Fibroblast of upper back skin (primary cell): Measurements from ENCODE around the gene GPR119.
"Not testable (repeated sequence)": the region's sequence is repeated elsewhere in the genome, so short reads cannot be mapped to it uniquely, and the experiment has no call there.

Experiments used
- DNase-seq: peaks from one replicate; pipeline ENCODE4 v3.0.0-alpha.2; 2013

Gene GPR119

GRCh38 chrX:130385520-130385919 is at the start of gene GPR119:
GPR119 (minus strand) TSS chrX:130385674; CDS start chrX:130385447, 227 bp downstream.
- no peak for DNase-seq

DNA sequence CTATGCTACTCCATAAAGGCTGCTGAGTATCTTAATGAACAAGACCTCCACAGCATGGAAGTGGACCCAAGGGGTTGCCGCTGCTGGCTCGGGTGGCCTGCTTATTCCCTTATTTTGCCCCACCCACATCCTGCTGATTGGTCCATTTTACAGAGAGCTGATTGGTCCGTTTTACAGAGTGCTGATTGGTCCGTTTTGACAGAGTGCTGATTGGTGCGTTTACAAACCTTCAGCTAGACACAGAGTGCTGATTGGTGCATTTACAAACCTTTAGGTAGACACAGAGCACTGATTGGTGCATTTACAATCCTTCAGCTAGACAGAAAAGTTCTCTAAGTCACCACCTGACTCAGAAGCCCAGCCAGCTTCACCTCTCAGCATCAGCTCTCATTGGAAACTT is 43.8 kb upstream of the GPR119 start:
- not testable (repeated sequence) for DNase-seq

- no peak for DNase-seq
Measured at GRCh38 chrX:130426531-130426930, 41.1 kb upstream of the GPR119 start.

GRCh38 chrX:130419263-130419662 is 33.8 kb upstream of the GPR119 start:
- DNase-seq, result no peak

GRCh38 chrX:130418740-130419139 is 33.3 kb upstream of the GPR119 start:
- no peak for DNase-seq

- no peak for DNase-seq
Measured at GRCh38 chrX:130418066-130418465, 32.6 kb upstream of the GPR119 start.

GRCh38 chrX:130416785-130417184 is 31.3 kb upstream of the GPR119 start:
- no peak for DNase-seq

DNA sequence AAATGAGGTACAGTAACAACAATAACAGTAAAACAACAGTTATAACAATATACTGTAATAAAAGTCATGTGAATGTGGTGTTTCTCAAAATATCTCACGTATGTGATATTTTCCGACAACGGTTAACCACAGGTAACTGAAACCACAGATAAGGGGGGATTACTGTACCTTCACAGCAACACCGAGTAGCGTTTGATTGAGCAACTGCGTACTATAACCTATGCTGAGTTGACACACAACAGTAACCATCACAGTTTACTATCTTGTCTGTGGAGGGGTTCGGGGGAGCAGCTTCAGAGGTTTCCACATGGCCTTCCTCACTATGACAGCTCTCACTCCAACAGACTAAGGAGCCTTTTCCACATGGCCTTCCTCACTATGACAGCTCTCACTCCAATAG is 29.7 kb upstream of the GPR119 start:
- no peak for DNase-seq

- DNase-seq, result no peak
Measured at GRCh38 chrX:130414800-130415199, 29.3 kb upstream of the GPR119 start.

DNA sequence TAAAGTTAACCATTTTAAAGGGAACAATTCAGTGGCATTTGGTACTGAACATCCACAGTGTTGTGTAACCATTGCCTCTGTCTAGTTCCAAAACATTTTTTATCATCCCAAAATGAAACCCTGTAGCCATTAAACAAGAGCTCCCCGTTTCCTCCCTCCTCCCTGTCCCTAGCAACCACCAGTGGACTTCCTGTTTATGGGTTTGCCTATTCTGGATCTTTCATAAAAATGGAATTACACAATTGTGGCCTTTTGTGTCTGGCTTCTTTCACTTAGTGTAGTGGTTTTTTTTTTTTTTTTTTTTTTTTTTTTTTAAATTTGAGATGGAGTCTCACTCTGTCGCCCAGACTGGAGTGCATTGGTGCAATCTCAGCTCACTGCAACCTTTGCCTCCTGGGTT is 27.9 kb upstream of the GPR119 start:
- no peak for DNase-seq

- DNase-seq, result no peak
Measured at GRCh38 chrX:130402208-130402684, 16.8 kb upstream of the GPR119 start.

- peak; percentile 71 for DNase-seq
Measured at GRCh38 chrX:130401415-130402207, 16.1 kb upstream of the GPR119 start, which contains the start of gene RBMX2. RBMX2 (plus strand) TSS chrX:130401987; CDS start chrX:130402033, 46 bp downstream.

GRCh38 chrX:130395341-130395740 is 9.9 kb upstream of the GPR119 start:
- DNase-seq, result no peak

DNA sequence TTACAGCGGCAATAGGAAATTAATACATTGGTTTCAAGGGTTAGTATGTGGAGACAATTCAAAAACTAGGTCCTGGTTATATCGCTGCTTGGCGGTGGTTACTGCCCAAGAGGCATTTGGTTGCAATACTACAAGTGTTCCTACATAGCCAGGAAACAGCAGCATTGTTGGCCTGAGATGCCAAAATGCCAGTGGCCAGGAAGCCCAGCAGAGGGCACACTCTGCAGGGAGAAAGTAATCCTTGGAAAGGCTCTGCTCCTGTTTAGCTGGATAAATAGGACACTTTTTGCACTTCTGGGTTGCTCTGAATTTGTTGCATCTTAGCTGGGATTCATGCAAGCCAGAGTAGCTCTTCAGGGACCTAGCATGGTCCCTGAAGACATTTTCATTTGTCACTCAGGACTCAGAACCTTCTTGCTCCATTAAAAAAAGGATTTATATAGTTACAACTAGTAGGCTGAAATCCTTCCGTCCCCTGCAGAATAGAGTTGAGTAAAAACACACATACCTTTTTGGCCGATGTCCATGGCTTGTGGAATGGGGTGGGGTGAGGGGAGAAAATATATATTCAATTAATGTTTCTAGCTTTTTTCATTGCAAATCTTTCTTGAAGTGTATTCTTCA is 8.1 kb upstream of the GPR119 start:
- DNase-seq, result peak; percentile 47

DNA sequence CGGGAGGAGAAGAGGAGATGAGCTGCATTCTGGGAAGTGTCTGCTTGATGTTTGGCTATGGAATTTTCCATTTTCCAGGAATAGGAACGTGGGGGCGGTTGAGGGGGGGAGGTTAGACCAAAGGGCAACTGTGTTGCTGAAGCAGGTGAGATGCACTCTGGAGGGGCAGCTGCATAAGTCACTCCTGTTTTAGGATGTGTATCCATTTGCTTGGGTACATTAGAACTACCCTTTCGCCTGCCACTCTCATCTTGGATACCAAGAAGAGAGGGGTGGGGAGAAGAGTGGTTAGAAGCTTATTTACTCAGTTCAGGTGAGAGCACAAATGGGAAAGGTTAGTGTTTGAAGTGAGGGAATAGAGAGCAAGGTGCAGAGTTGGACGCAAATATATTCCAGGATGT is 934 bp upstream of the GPR119 start:
- DNase-seq, result no peak

- DNase-seq, result no peak
Measured at GRCh38 chrX:130378024-130378669, 7.3 kb downstream of the GPR119 start.

DNA sequence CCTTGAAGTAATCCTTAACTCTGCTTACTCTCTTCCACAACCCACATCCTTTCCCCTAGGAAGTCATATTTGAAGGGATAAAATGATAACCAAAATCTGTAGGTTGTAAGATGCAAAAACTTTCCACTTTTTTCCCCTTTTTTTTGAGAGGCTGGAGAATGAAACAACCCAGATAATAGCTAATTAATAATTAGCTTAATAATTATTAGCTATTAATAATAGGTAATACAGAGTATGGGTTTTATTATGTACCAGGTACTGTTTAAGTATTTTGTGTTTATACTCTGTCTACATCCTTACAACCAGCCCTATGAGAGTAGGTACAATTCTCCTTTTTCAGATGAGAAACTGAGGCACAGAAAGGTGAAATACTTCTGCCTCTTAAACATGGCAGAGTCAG is 9.4 kb downstream of the GPR119 start:
- DNase-seq, result no peak

DNA sequence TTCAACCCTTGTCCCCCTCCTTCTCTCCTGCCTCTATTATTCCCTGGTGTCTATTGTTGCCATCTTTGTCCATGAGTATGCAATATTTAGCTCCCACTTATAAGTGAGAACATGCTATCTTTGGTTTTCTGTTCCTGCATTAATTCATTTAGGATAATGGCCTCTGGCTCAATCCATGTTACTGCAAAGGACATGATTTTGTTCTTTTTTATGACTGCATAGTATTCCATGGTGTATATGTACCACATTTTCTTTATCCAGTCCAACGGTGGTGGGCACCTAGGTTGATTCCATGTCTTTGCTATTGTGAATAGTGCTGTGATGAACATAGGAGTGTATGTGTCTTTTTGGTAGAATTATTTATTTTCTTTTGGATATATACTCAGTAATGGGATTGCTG is 33.4 kb downstream of the GPR119 start:
- DNase-seq, result not testable (repeated sequence)

DNA sequence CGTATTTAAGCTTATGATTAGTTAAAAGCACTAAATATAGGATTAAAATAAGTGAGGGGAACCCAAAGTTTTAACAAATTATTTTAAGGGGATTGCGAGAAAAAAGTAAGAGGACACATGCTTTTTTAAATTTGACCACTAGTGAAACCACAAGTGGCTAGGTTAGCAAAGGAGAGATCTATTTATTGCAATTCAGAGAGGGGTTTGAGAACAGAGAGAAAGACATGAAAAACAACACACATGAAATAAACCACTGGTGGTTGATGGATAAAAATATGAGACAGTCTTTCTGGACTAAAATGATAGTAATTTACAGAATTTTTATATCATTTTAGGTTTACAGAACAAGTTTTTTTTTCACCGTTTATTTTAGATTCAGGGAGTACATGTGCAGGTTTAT is 33.9 kb downstream of the GPR119 start:
- DNase-seq, result no peak

GRCh38 chrX:130347321-130347720 is 38.2 kb downstream of the GPR119 start:
- DNase-seq, result peak; percentile 74

- DNase-seq, result peak; percentile 11
Measured at GRCh38 chrX:130343411-130343810, 42.1 kb downstream of the GPR119 start.

DNA sequence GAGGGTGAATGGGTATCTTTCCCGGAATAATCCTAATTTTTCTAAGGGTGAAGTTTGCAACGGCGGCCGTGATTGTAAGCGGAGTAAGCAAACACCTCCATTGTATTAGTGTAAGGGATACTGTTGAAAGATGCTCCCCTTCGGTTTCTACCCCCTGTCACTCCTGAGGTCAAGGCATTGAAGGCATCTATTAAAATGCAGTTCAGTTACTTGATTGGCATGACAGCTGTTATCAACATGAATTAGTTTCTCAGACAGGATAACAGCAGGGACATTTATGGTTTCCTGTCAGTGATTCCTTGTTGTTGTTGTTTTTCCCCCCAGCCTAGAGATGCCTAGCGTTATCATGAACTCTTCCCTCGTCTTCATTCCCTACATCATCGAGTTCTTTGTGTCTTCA is 45.2 kb downstream of the GPR119 start:
- DNase-seq, result no peak

DNA sequence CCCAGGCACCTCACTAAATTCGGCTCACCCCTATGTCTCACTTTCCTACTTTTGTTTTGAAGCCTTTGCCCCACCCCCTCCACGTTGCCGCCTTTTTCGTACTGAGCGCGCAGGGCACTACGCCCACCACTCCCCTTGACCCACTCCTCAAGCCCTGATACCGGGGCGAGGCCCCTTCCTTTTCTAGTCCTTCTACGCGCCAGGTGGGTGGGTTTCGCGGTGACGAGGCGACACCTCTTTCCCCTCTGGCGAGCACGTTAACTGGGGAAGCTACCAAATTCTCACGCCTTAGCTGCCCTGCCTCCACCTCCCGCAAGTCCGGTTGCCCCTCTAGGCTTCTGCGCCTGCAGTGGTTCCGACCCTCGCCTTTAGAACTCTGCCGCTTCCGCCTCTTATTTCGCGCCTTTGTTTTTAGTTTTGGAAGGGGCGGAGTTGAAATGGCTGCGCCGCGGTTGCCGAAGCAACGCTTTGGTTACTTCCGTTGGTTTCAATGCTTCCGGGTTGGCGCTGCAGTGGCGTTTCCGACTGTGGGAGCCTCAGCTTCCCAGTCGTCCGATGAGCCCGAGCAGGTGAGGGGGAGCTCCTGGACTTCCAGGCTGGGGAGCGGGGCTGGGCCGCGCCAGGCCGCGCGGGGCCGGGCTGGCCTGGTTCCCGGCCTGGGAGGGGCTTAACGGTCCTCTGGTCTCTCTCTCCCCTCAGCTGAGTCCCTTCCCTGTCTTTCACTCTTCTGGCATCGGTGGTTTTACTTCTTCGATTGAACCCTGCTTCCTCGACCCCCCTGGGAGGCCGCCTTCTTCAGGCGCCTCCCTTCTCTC is 45.9 kb downstream of the GPR119 start, which contains the start of gene SLC25A14:
Gene SLC25A14, plus strand, starts transcription at position 512 of the 815 bp plus-strand sequence. CDS start 360 bp downstream, outside the sequence.
- DNase-seq, result peak; percentile 69
